GM23338 (cell line): ENCODE measurements around the gene BANP. TPM values are rescaled to one million over a fixed set of nuclear protein-coding genes. Genes with fewer than 3 reads are reported as not detected.
"Not testable (repeated sequence)": the region's sequence is repeated elsewhere in the genome, so short reads cannot be mapped to it uniquely, and the experiment has no call there.

Experiments used
- ATAC-seq: fragments of 200-7000 bp; cut with Tn5 transposase; 3 replicates; pipeline ENCODE4 v1.9.1; 2020
- DNase-seq: peaks from one replicate; pipeline ENCODE4 v3.0.0-alpha.2; 2015; ENCODE audit warnings: low spot score
- H2AFZ ChIP-seq: fragments of 200-600 bp; sonication (generic); 2 replicates; pipeline ENCODE4 v1.8.0; 2016; ENCODE audit warnings: antibody characterized with exemption, mild to moderate bottlenecking, moderate library complexity
- H3F3A ChIP-seq: fragments of 200-600 bp; sonication (generic); replicated peaks from 2 replicates; pipeline ENCODE4 v1.8.0; 2017; ENCODE audit warnings: antibody characterized with exemption, mixed run types, low read depth
- H3K27ac ChIP-seq: fragments of 200-600 bp; sonication (generic); 2 replicates; pipeline ENCODE4 v1.6.1; 2016; ENCODE audit warnings: low read depth
- H3K27me3 ChIP-seq: fragments of 200-600 bp; sonication (generic); 2 replicates; pipeline ENCODE4 v1.8.0; 2016; ENCODE audit warnings: mild to moderate bottlenecking, mixed run types, moderate library complexity; ENCODE audit not compliant: insufficient read depth
- H3K36me3 ChIP-seq: fragments of 200-600 bp; sonication (generic); 2 replicates; pipeline ENCODE4 v1.8.0; 2016; ENCODE audit warnings: mild to moderate bottlenecking; ENCODE audit not compliant: insufficient read depth
- H3K4me1 ChIP-seq: fragments of 200-600 bp; sonication (generic); 2 replicates; pipeline ENCODE4 v1.8.0; 2016; ENCODE audit warnings: mild to moderate bottlenecking, moderate library complexity; ENCODE audit not compliant: insufficient read depth
- H3K4me2 ChIP-seq: fragments of 200-600 bp; sonication (generic); 2 replicates; pipeline ENCODE4 v1.7.1; 2017; ENCODE audit warnings: mixed run types
- H3K4me3 ChIP-seq: fragments of 200-600 bp; sonication (generic); 2 replicates; pipeline ENCODE4 v1.6.1; 2016; ENCODE audit warnings: mixed run types
- H3K79me2 ChIP-seq: fragments of 200-600 bp; sonication (generic); replicated peaks from 2 replicates; pipeline ENCODE4 v1.8.0; 2017; ENCODE audit warnings: mild to moderate bottlenecking; ENCODE audit not compliant: insufficient read depth
- H3K9me2 ChIP-seq: fragments of 200-600 bp; sonication (generic); 2 replicates; pipeline ENCODE4 v1.8.0; 2017; ENCODE audit not compliant: insufficient read depth
- H4K20me1 ChIP-seq: fragments of 200-600 bp; sonication (generic); replicated peaks from 2 replicates; pipeline ENCODE4 v1.8.0; 2017; ENCODE audit warnings: mild to moderate bottlenecking; ENCODE audit not compliant: insufficient read depth
- H3K27ac Mint-ChIP-seq: 2 replicates; pipeline ENCODE4 v1.8.0; 2020; ENCODE audit warnings: inconsistent platforms, mild to moderate bottlenecking, moderate library complexity, mixed read lengths
- H3K27me3 Mint-ChIP-seq: 3 replicates; pipeline ENCODE4 v1.8.0; 2022; ENCODE audit warnings: low read depth, mild to moderate bottlenecking, moderate library complexity, mixed read lengths, inconsistent platforms; ENCODE audit not compliant: insufficient read depth, poor library complexity
- H3K36me3 Mint-ChIP-seq: 3 replicates; pipeline ENCODE4 v1.8.0; 2021; ENCODE audit warnings: low read depth, mild to moderate bottlenecking, inconsistent platforms, moderate library complexity, mixed read lengths
- H3K4me1 Mint-ChIP-seq: 3 replicates; pipeline ENCODE4 v1.8.0; 2020; ENCODE audit warnings: mild to moderate bottlenecking, inconsistent platforms, mixed read lengths
- H3K4me3 Mint-ChIP-seq: 3 replicates; pipeline ENCODE4 v1.8.0; 2021; ENCODE audit warnings: moderate library complexity, mild to moderate bottlenecking, inconsistent platforms, mixed read lengths
- H3K9me3 Mint-ChIP-seq: 3 replicates; pipeline ENCODE4 v1.8.0; 2020; ENCODE audit warnings: moderate library complexity, mild to moderate bottlenecking, inconsistent platforms, mixed read lengths
- CREB1 ChIP-seq: fragments of 250-450 bp; sonication (Bioruptor Pico); IDR thresholded peaks from 2 replicates; pipeline ENCODE4 v1.5.0; 2020; ENCODE audit warnings: low read depth, mild to moderate bottlenecking, moderate library complexity
- CTCF ChIP-seq, 2 experiments: fragments of 200-600 bp in 1 of 2; sonication (generic) in 1 of 2; conservative IDR thresholded peaks; 2 replicates each; pipeline versions ENCODE4 v1.5.1 to v1.6.1; 2016 to 2017; ENCODE audit warnings: antibody characterized with exemption in 2 of 2, low read depth in 2 of 2, mild to moderate bottlenecking in 2 of 2, moderate library complexity in 1 of 2
- ETS1 ChIP-seq: IDR thresholded peaks from 2 replicates; pipeline ENCODE4 v1.6.1; 2016; ENCODE audit warnings: antibody characterized with exemption
- EZH2 ChIP-seq: fragments of 200-600 bp; sonication (generic); IDR thresholded peaks from one replicate; pipeline ENCODE4 v1.8.0; 2017; ENCODE audit warnings: antibody characterized with exemption, mild to moderate bottlenecking, low read depth; ENCODE audit not compliant: unreplicated experiment
- EZH2phosphoT487 ChIP-seq: fragments of 200-600 bp; sonication (generic); IDR thresholded peaks from one replicate; pipeline ENCODE4 v1.8.1; 2018; ENCODE audit warnings: antibody characterized with exemption; ENCODE audit not compliant: unreplicated experiment
- JUNB ChIP-seq: IDR thresholded peaks from one replicate; pipeline ENCODE4 v1.6.1; 2016; ENCODE audit warnings: antibody characterized with exemption; ENCODE audit not compliant: unreplicated experiment
- POLR2AphosphoS5 ChIP-seq: IDR thresholded peaks from 2 replicates; pipeline ENCODE4 v1.6.1; 2016; ENCODE audit warnings: antibody characterized with exemption, low read depth
- REST ChIP-seq: IDR thresholded peaks from one replicate; pipeline ENCODE4 v1.6.1; 2018; ENCODE audit warnings: antibody characterized with exemption; ENCODE audit not compliant: unreplicated experiment
- ZNF331 ChIP-seq: fragments of 250-450 bp; sonication (Bioruptor Pico); IDR thresholded peaks from 2 replicates; pipeline ENCODE4 v1.5.0; 2020; ENCODE audit warnings: low read depth, mild to moderate bottlenecking, moderate library complexity
- ZNF462 ChIP-seq: fragments of 250-450 bp; sonication (Bioruptor Pico); IDR thresholded peaks from 2 replicates; pipeline ENCODE4 v1.5.0; 2020; ENCODE audit warnings: mild to moderate bottlenecking, moderate library complexity
- polyA plus RNA-seq: library from polyadenylated mRNA; unstranded; fragments of >200 nt; fragmentation: Nextera tagmentation; extraction: Ambion mirVana; gene quantifications from 2 replicates; pipeline ENCODE4 v1.2.1, GENCODE V29; 2016
- total RNA-seq: library from RNA; depleted of rRNA; stranded (reverse); fragments of >200 nt; shearing (Covaris generic); gene quantifications from 2 replicates; pipeline ENCODE4 v1.2.3, GENCODE V29; 2014

BANP gene
- total and polyA plus RNA-seq, 2 experiments from 2014 or later, result 22.3 to 48.0 TPM

- H3K4me3 ChIP-seq, H3K27ac ChIP-seq, H3K9me2 ChIP-seq, H3F3A ChIP-seq, H3K27me3 Mint-ChIP-seq, H3K27me3 ChIP-seq, DNase-seq, H3K9me3 Mint-ChIP-seq, ATAC-seq, H3K36me3 ChIP-seq, H3K4me2 ChIP-seq, H4K20me1 ChIP-seq, H3K4me1 Mint-ChIP-seq, H3K4me3 Mint-ChIP-seq, H3K79me2 ChIP-seq, H3K27ac Mint-ChIP-seq, H3K4me1 ChIP-seq, H2AFZ ChIP-seq, H3K36me3 Mint-ChIP-seq: not testable (repeated sequence)
Observed at GRCh38 chr16:88053479-88053878, 102.2 kb downstream of the BANP start.

- H3K27ac Mint-ChIP-seq, result no peak overlapping the region
- no peak for TF ChIP-seq JUNB
- no peak for TF ChIP-seq ZNF331 (CRISPR knock-in tag)
- TF ChIP-seq REST, result no peak
- TF ChIP-seq ETS1, result no peak
- TF ChIP-seq ZNF462 (CRISPR knock-in tag), result no peak
- no peak for TF ChIP-seq EZH2phosphoT487
- no peak for TF ChIP-seq CTCF (conservative IDR thresholded peaks at IDR 0.05; ENCODE audit: low read depth in 2 of 2)
- TF ChIP-seq CREB1, result no peak
- no peak for TF ChIP-seq EZH2
- TF ChIP-seq POLR2AphosphoS5, result no peak
Observed at GRCh38 chr16:88055356-88055755, 104.1 kb downstream of the BANP start.

More at GRCh38 chr16:88055356-88055755, 104.1 kb downstream of the BANP start:
- Histone ChIP-seq H3K9me2 (no peaks in the 10 kb centered on the region), H3F3A (no peaks in the 10 kb centered on the region), H3K4me1 (no peaks in the 10 kb centered on the region), H3K36me3 (no peaks in the 10 kb centered on the region; the same call in 1 of the 2 replicates), H2AFZ (no peak overlapping the region), H3K4me3 (no peak overlapping the region), H3K27me3 (no peaks in the 10 kb centered on the region), H3K79me2 (no peaks in the 10 kb centered on the region), H3K27ac (no peak overlapping the region; the same call in 1 of the 2 replicates), H4K20me1 (no peaks in the 10 kb centered on the region), H3K4me2 (no peak overlapping the region)
- peaks cover 2% of the 10 kb centered on the region for H3K27me3 Mint-ChIP-seq
- ATAC-seq, result no peak
- H3K4me1 Mint-ChIP-seq, result peaks cover 7% of the 10 kb centered on the region; the same call in 2 of the 3 replicates
- DNase-seq, result no peak
- H3K4me3 Mint-ChIP-seq, result no peak overlapping the region
- H3K36me3 Mint-ChIP-seq, result 0 out of 3 replicates have a peak, but pooled peaks cover 5% of the 10 kb centered on the region
- no peaks in the 10 kb centered on the region for H3K9me3 Mint-ChIP-seq
